ENCODE data around the gene SLC6A8.
A peak's percentile ranks its signal among the peaks of the same experiment; 100 is the strongest.
"Not testable (repeated sequence)": the region's sequence is repeated elsewhere in the genome, so short reads cannot be mapped to it uniquely, and the experiment has no call there.

The SLC6A8 gene

DNA sequence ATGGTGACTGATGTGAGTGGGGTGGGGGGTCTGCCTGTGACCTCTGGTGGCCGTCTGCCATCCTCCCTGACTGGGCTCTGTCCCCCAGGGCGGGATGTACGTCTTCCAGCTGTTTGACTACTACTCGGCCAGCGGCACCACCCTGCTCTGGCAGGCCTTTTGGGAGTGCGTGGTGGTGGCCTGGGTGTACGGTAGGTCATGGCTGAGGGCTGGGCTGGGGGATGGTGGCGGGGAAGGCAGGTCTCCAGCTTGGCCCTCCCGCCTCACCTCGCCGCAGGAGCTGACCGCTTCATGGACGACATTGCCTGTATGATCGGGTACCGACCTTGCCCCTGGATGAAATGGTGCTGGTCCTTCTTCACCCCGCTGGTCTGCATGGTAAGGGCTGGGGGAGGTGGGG is 6.5 kb downstream of the SLC6A8 start:
- not testable (repeated sequence) for DNase-seq

DNA sequence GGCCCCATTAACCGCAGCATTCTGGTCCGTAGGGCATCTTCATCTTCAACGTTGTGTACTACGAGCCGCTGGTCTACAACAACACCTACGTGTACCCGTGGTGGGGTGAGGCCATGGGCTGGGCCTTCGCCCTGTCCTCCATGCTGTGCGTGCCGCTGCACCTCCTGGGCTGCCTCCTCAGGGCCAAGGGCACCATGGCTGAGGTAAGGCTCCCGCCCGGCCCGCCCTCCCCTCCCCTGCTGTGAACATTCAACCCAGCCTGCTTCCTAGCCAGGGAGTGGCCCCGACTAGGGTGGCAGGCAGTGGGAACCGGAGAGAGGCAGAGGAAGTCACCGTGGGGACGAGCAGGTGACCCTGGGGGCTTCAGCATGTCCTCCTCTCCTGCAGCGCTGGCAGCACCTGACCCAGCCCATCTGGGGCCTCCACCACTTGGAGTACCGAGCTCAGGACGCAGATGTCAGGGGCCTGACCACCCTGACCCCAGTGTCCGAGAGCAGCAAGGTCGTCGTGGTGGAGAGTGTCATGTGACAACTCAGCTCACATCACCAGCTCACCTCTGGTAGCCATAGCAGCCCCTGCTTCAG is 7.1 kb downstream of the SLC6A8 start:
- no peak for DNase-seq

DNA sequence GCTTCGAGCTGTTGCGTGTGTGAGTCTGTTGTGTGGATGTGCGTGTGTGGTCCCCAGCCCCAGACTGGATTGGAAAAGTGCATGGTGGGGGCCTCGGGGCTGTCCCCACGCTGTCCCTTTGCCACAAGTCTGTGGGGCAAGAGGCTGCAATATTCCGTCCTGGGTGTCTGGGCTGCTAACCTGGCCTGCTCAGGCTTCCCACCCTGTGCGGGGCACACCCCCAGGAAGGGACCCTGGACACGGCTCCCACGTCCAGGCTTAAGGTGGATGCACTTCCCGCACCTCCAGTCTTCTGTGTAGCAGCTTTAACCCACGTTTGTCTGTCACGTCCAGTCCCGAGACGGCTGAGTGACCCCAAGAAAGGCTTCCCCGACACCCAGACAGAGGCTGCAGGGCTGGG is 8.4 kb downstream of the SLC6A8 start:
- DNase-seq, result no peak

DNA sequence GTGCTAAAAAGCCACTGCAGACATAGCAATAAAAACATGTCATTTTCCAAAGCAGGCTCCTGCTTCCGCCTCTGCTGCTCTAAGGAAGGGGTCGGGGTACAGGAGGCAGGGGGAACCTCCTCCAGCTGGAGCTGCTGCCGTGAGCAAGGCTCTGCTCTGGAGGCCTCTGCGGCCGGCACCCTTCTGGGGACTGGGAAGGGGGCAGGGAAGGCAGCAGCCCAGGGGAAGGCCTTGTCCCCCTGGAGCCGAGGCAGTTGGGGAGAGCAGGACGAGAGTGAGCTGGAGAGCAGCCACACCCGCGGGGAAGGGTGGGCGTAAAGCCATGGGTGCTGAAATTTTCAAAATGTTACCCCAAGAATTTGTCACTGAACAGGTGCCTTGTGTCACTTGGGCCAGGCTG is 8.8 kb downstream of the SLC6A8 start:
- DNase-seq, result not testable (repeated sequence)

DNA sequence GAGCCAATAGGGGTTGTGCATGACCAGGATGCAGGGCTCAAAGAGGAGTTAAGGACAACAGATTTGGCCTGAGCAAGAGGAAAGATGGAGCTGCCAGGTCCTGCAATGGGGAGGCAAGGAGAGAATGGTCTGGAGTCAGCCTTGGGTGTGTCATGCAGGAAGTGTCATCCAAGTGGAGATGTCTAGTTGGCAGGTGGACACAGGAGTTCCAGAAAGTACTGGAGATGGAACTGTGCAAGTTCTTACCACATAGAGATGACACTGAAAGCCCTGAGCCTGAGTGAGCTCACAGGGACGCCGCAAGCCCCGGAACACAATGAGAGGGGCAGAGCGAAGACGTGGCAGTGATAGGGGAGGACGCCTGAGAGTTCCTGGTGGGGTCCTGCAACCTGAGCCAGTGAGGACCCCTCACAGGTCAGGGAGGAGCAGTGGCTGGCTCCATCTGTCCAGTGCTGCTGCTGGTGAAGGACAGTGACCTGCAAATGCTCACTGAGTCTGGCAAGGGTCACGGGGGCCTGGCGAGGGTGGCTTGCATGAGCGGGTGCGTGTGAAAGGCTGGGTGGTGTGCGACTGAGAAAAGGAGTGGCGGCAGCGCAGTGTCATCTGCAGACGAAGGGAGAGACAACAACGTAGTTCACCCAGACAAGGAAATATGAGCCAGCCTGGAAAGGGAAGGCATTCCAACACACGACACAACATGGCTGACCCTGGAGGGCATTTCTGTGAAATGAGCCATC is 9.4 kb downstream of the SLC6A8 start:
- DNase-seq, result not testable (repeated sequence)

DNA sequence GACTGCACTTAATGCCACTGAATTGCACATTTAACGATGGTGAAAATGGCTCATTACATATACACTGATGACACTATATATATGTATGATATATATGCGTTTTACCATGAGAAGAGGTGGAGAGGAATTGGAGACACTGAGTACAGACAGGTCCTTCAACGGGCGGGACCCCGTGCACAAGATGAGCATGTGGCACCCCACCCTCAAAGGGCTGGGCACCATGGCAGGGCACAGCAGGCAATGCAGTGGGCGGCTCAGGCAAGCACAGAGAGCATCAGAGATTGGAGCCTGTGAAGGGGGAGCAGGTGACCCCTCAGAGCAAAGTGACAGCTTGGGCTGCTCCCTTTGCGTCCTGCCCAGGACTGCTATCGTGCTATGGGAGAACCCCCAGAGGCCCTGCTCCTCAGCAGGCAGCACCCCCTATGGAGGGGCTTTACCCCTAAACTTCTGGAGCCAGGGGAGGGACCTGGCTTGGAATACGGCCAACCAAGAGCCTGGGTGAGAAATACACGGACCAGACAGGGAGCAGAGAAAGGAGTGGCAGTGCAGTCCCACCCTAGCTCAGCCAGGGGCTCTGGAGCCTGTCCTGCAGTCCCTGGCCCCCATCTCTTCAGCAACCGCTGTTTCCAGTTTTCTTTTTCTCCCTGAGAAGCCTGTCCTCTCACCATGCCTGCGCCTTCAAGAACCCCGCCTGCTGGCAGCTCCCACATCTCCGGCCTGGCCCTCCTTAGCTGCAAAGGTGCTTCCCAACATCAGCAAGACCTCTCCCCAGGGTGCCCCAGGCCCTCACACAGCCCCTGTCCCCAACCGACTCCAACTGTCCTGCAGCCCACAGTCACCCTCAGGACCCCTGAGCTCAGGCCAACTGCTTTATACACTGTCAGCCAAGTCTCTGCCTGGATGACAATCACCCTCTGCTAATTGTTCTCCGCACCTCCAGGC is 10.5 kb downstream of the SLC6A8 start:
- DNase-seq, result no peak

DNA sequence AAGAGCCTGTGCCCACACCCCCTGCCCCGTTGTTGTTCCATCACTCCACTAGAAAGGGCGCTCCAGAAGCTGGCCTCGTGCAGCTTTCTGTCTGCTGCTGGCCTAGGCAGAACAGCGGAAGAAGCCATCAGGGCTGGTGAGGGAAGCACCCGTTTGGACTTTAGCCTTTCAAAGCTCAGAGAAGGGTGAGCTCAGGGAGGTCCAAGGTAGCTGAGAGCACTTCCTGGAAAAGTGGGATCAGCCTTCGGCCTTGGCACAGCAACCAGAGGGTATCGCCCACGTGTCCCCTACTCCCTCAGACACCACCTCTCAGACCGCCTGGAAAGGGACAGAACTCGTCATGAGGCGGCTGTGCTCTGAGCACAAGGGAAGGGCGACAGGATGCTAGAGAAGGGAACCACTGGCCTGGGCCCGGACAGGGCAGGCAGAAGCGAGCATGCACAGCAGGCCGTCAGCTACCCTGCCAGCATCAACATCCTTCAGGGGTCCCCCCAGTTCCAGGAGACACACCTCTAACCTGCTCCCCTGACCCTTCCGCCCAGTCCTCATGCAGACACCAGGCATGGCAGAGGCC is 11.6 kb downstream of the SLC6A8 start:
- DNase-seq, result not testable (repeated sequence)

DNA sequence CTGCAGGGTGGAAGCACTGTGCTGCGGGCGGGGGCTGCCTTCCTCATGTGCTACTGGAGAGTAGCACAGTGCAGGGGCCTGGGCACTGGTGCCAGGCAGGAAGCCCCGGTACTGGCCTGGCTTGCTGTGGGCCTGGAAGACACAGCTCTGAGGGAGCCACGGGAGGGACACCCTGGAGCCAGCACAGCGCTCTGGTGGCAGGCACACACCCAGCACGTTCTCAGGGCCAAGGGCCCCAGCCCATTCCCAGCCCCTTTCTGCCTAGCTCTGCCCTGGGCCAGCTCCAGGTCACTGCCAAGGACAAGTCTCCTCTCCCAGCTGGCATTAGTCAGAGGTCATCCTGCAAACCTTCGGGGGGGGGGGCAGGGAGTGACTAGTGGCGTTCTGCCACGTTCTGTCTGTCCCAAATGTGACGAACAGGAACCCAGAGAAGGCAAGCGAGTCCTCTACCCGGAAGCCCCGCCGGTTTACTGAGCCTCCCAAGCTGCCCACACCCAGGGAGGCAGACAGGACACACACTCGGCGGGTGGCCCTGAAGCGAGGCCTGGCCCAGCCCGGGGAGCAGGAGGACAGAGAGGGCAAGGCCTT is 12.2 kb downstream of the SLC6A8 start:
- not testable (repeated sequence) for DNase-seq

DNA sequence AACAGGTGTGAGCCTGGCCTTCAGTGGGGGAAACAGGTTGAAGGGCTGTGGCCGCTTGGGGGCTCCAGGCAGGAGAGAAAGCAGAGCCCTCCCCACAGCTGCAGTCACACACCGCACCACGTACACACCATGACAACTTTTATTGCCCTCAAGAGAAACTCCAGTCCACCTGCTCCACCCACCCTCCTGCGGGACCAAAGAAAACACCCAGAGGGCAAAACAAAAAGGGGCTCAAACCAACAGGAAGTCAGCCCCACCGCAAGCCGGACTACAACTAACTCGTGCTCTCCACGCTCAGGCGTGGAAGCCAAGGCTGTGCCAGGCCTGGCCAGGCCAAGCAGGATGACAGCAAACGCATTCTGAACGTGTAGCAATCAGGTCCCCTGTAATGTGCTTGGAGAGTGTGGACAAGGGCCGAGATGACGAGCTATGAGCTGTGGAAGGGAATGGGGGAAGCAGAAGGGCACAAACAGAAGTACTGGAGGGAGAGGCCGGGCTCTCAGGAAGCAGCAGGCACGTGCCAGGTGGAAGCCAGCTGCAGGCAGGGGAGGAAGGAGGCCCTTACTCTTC is 12.7 kb downstream of the SLC6A8 start:
- no peak for DNase-seq

DNA sequence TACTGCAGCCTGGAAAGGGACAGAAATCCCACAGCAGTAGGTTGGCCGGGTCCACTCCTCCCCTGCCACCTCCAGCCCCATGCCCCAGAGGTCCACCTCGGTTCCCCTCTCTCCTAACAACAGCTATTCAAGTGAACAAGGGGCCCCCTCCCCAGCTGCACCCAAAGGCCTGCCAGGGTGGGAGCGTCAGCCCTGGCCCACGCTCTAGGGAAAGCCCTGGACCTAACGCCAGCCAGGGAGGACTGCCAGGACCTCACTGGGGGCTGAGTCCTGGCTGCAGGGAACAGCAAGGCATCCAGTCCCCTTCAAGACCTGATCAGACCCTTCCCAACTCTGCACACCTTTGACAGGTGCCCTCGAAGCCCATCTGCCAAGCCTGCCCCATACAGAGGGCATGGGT is 13.2 kb downstream of the SLC6A8 start:
- DNase-seq, result no peak

DNA sequence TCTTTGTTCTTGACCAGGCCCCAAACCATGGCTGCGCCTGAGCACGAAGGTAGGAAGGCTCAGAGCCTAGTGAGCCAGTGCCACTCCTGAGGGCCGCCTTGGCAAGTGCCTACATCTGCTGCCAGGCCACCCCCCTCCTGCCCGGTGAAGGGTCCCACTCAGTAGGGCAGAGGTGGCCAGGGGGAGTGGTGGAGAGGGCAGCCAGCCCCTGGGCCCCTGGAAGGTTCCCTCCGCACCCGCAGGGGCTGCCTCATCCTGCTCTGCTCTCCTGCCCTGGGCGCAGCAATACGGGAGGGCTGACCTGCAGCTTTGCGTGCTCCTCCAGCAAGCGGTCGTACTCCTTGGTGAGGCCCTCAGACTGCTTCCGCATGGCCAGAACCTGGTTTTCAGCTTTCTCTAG is 14.0 kb downstream of the SLC6A8 start:
- no peak for DNase-seq

DNA sequence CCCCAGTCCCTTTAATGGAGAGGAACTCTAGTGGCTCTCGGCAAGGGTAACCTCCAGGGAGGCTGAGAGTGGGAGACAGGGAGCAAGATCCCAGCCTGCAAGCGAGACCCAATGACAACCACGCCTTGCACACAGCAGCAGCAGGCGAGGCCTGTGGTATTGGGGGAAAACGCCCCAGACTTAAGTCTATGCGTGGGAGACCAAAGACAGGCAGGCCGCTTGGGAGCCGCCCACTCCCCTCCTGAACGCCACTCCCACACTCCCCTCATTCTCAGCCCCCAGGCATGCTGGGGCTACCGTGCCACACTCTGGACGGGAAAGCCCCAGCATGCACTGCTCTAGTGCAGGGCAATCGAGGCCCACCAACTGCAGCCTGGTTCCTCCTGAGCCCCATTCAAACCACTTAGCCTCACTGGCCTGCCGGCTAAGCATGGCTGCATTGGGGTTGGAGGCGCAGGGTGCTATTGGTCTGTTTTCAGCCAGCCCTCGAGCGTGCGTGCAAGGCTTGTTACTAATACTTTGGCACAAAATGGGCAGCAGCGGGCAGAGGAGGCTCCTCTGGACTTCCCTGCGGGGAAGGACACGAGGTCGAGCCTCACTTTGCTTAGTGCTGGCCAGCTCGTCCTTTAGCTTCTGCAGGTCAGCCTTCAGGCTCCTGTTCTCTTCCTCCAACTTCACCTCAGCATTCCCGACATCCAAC is 14.8 kb downstream of the SLC6A8 start:
- no peak for DNase-seq

DNA sequence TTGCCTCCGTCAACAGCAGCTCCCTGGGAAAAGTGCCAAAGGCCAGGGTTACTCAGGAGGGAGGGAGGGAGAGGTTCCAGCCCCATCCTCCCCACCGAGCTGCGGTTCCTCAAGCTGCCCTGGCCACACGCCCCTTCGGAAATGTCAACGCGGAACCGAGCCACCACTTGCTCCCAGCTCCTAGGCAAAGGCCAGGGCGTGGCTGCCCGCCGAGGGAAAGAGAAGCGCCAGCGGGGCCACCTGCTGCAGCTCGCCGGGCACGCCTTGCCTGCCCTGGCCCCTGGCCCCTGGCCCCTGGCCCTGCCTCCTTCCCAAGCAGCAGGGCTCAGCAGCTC is 15.3 kb downstream of the SLC6A8 start:
- no peak for DNase-seq

DNA sequence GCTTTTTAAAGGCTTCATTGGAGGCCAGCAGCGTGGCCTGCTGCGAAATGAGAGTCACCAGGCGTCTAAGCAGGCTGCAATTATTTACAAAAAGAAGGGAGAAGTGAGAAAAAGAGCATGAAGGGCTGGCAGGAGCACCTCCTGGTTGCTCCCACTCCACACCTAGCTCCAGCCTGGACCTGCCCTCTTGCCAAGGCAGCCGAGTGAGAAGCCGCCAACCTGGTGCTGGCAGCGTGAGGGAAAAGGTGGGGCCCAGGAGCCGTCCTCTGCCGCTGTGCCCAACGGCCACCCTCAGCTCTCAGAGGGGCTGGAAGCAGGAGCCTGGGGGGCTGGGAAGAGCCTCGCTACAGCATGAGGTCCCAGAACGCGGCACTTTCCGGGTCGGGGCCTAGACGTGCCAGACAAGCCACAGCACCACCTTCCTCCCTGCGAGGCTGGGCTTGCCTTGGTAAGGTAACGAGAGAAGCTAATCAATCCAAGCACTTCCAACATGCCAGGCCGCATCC is 16.3 kb downstream of the SLC6A8 start:
- no peak for DNase-seq

DNA sequence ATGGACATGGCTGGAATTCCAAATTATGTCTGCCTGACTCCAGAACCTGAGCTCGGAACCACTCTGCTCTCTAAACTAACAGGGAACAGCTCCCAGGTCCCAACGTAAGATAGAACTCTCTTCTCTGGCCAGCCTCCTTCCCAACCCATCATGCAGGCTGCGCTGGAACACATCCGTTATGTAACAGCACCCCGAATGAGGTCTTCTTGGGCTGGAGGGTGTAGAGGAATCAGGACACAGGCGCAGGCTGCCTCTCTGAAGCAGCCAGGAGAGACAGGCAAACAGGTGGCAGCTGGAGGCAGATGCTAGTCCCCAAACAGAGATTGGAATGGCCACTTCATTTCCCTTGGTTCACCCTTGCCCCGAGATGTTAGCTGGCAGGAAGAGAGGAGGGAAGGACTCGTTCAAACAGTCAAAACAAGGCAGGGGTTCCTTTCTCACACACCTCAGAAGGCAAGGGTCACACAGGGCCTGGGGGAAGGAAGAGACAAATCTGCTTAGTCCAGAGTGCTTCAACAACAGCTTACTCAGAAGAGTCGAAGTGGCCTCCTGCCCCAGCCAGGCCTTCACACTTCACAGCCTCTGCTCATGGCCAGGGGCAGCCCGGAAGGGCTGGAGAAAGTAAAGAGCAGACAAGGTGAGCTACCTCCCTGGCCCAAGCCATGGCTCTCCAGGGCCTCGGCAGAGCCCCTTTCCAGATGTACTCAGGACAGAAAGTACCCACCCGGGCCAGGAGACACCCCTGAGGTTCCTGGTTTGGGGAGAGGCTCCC is 17.1 kb downstream of the SLC6A8 start:
- DNase-seq, result not testable (repeated sequence)

DNA sequence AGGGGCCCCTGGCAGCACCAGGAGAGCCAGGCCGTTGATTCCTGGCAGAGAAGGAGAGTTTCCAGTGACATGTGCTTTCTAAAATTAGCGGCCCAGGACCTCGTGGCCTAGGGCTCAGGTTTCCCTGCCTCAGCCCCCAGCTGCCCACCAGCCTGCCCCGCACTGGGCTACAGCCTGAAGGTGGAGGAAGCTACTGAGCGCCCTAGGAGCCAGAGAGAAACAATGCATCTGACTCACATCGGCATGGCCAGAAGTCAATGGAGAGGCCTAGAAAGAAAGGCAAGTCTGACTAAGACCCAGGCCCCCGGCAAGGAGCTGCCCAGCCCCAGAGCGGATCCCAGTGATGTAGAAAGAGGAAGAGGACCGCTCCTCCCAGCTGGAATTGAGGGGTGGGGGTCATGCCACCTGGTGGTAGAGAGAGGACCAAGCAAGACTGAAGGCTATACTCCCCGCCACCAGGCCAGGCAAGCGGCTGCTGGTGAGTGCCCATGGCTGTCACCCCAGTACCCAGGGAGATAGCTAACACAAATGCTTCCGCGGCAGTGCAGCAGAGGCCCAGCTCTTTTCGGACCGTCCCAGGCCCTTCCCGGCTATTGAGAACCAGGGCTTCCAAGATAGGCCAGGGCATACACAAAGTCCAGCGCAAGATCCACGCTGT is 17.8 kb downstream of the SLC6A8 start:
- not testable (repeated sequence) for DNase-seq

DNA sequence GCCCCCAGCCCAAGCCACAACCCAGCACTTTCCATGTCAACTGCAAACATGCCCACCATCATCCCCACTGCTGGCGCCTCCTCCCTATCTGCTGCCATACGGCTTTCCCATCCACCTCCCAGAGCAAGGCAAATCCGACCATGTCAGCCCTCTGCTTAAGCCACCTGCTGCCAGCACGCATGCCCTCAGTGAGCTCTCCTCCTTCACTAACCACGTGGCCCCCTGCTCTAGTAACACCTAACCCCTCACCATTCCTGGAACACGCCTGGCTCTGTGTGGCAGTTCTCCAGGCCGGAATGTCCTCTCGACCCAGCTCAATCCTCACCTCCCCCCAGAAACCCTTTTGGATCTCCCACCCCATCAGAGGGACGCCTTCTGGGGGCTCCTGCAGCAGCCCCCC is 19.1 kb downstream of the SLC6A8 start:
- DNase-seq, result no peak

DNA sequence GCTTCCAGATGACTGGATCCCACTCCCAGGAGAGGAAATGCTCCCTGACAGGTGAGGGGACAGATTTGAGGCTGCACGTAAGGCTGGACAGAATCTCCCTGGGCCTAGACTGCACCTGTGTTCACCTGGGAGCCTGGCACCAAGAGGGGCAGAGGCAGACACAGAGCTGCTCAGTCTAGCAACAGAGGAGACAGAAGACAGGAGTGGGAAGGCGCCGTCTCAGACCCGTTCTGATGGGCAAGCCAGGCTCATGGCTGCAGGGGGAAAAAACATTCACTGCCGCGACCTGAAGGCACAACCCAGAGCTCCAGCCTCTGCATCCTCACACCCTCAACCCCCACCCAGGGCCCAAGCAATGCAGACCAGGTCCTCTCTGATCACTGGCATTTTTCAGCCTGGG is 19.7 kb downstream of the SLC6A8 start:
- DNase-seq, result no peak

DNA sequence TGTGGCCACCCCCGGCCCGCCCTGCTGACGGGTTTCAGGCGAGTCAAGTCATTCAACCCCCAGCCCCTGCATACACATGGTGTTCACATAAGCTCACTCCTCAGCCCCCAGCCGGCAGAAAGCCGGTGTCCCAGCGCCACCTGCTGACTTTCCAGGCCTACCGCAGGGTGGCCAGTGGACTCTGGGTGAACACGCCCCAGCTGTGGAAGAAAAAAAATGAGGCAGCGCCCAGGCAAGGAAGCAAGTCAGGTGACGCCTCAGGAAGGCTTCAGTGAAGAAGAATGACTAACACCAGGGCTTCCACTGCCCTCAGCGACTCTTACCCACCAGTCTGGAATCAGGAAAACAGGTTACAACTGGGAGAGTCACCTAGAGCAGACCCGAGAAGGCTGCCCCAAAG is 20.7 kb downstream of the SLC6A8 start:
- DNase-seq, result peak; percentile 81

Data from right hindlimb (tissue), 1 donor.